HepG2 (cell line): ENCODE results near the gene PEAK1. TPM values are rescaled to one million over a fixed set of nuclear protein-coding genes. Genes with fewer than 3 reads are reported as not detected.

ENCODE experiments used
- ELF3 ChIP-seq: IDR thresholded peaks from 2 replicates; pipeline ENCODE4 v1.6.1; 2016; ENCODE audit warnings: missing genetic modification reagents, missing compliant biosample characterization
- HOXA5 ChIP-seq: sonication (generic); formaldehyde crosslinking; IDR thresholded peaks from 2 replicates; pipeline ENCODE4 v1.4.0; 2020; ENCODE audit warnings: missing genetic modification reagents
- NCOR1 ChIP-seq: fragments of 200-600 bp; sonication (generic); IDR thresholded peaks from 2 replicates; pipeline ENCODE4 v1.7.0; 2017; ENCODE audit warnings: antibody characterized with exemption, low read length, borderline replicate concordance
- NR2F1 ChIP-seq, 2 experiments: fragments of 450-650 bp in 1 of 2; formaldehyde crosslinking in 1 of 2; IDR thresholded peaks; 2 replicates each; pipeline versions ENCODE4 v1.5.0 to v1.6.1; 2016 to 2020; ENCODE audit warnings: mild to moderate bottlenecking in 1 of 2, missing compliant biosample characterization in 1 of 2, missing genetic modification reagents in 1 of 2, moderate library complexity in 1 of 2
- PHB2 ChIP-seq: fragments of 450-650 bp; IDR thresholded peaks from 2 replicates; pipeline ENCODE4 v1.6.1; 2018; ENCODE audit not compliant: partially characterized antibody
- RFXAP ChIP-seq: sonication (generic); formaldehyde crosslinking; IDR thresholded peaks from 2 replicates; pipeline ENCODE4 v1.4.0; 2020; ENCODE audit warnings: missing genetic modification reagents, borderline replicate concordance
- RNF219 ChIP-seq: sonication (generic); formaldehyde crosslinking; IDR thresholded peaks from 2 replicates; pipeline ENCODE4 v1.5.0; 2020; ENCODE audit warnings: mild to moderate bottlenecking, missing genetic modification reagents
- SMARCE1 ChIP-seq: fragments of 450-650 bp; IDR thresholded peaks from 2 replicates; pipeline ENCODE4 v1.6.1; 2017; ENCODE audit warnings: borderline replicate concordance
- WIZ ChIP-seq: sonication (generic); formaldehyde crosslinking; IDR thresholded peaks from 2 replicates; pipeline ENCODE4 v1.5.1; 2020; ENCODE audit warnings: mild to moderate bottlenecking, missing genetic modification reagents
- ZNF512B ChIP-seq: sonication (generic); formaldehyde crosslinking; IDR thresholded peaks from 2 replicates; pipeline ENCODE4 v1.5.1; 2020; ENCODE audit warnings: missing genetic modification reagents, mild to moderate bottlenecking, borderline replicate concordance
- polyA plus RNA-seq, 8 experiments: library from polyadenylated mRNA; depleted of rRNA in 3 of 8; stranded (reverse) in 7 of 8; unstranded in 1 of 8; fragments of >200 nt; fragmentation: Illumina TruSeq in 4 of 8; extraction: Trizol in 4 of 8; gene quantifications; 2 replicates each; pipeline versions ENCODE4 v1.2.1 to v1.2.3, GENCODE V29; 2011 to 2016; ENCODE audit warnings: low read depth in 4 of 8, missing spikeins in 1 of 8, mixed read lengths in 1 of 8; ENCODE audit not compliant: insufficient read depth in 1 of 8
- total RNA-seq, 5 experiments: library from RNA; depleted of rRNA; stranded (reverse); fragments of >200 nt; fragmentation: Illumina TruSeq; extraction: Trizol; gene quantifications; 2 replicates each; pipeline ENCODE4 v1.2.3, GENCODE V29; 2016; ENCODE audit warnings: low read depth in 1 of 5
- TF ChIP-seq, protein P1 (sequence below): IDR thresholded peaks from 2 replicates; pipeline ENCODE4 v1.6.1; 2012; ENCODE audit warnings: inconsistent platforms

Gene PEAK1
- total and polyA plus RNA-seq, 2 of the 13 experiments (the other 11 are each of a cell fraction or from before 2014, with no cell fraction given): 6.0 to 6.6 TPM

DNA sequence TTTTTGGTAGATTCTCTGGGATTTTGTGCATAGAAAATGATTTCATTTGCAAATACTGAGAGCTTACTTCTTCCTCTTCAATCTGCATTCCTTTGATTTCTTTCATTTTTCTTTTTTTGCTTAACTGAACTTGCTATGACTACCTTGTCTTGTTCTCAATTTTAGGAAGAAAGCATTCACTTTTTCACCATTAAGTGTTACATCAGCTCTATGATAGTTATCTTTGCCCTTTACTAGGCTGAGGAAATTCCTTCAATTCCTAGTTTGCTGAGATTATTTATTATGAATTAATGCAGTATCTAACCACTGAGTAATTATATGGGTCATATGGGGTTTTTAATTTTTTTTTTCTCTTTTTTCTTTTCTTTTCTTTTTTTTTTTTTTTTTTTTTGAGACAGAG is 172.8 kb downstream of the PEAK1 start (continued):
- TF ChIP-seq ZNF512B (no peak), ELF3 (CRISPR knock-in tag) (no peak), NCOR1 (no peak), WIZ (CRISPR knock-in tag) (no peak), PHB2 (no peak), RNF219 (no peak), SMARCE1 (no peak), RFXAP (CRISPR knock-in tag) (no peak), NR2F1 (CRISPR knock-in tag; IDR thresholded peaks at IDR 0.05) (no peak), HOXA5 (CRISPR knock-in tag) (no peak)
- TF ChIP-seq, protein P1, sequence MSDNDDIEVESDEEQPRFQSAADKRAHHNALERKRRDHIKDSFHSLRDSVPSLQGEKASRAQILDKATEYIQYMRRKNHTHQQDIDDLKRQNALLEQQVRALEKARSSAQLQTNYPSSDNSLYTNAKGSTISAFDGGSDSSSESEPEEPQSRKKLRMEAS: no peak
